ENCODE data around the gene NAV2.

NAV2 gene

GRCh38 chr11:20155683-20156279 is 443.1 kb downstream of the NAV2 start:
- no peak overlapping the region for H3K4me3 ChIP-seq (ENCODE audit: low read depth in 1 of 2, low read length in 1 of 2)
- peaks cover 99% of the 10 kb centered on the region for H3K27me3 ChIP-seq

GRCh38 chr11:20156280-20156875 is 443.7 kb downstream of the NAV2 start:
- Histone ChIP-seq H3K36me3 (no peaks in the 10 kb centered on the region), H3K27me3 (peaks cover 99% of the 10 kb centered on the region), H3K4me3 (ENCODE audit: low read depth in 1 of 2, low read length in 1 of 2) (peak overlapping the region in 1 of 2 experiments; percentile 32), H3K4me1 (ENCODE audit: control insufficient read depth in 1 of 2, insufficient read depth in 1 of 2, low read depth in 1 of 2, low read length in 1 of 2) (peaks cover 0 to 12% of the 10 kb centered on the region in 2 experiments), H3K9me3 (no peaks in the 10 kb centered on the region), H3K27ac (no peak overlapping the region)
- no peak for TF ChIP-seq CTCF (IDR thresholded peaks at IDR 0.05)

More at GRCh38 chr11:20155683-20156279, 443.1 kb downstream of the NAV2 start:
- TF ChIP-seq CTCF (IDR thresholded peaks at IDR 0.05) = no peak
- Histone ChIP-seq H3K27ac (no peak overlapping the region), H3K4me1 (ENCODE audit: control insufficient read depth in 1 of 2, insufficient read depth in 1 of 2, low read depth in 1 of 2, low read length in 1 of 2) (peaks cover 0 to 12% of the 10 kb centered on the region in 2 experiments), H3K36me3 (no peaks in the 10 kb centered on the region), H3K9me3 (no peaks in the 10 kb centered on the region)

- Histone ChIP-seq H3K9me3 (no peaks in the 10 kb centered on the region), H3K4me3 (ENCODE audit: low read depth in 1 of 2, low read length in 1 of 2) (peak overlapping the region in 1 of 2 experiments; percentile 32), H3K27ac (no peak overlapping the region), H3K4me1 (ENCODE audit: control insufficient read depth in 1 of 2, insufficient read depth in 1 of 2, low read depth in 1 of 2, low read length in 1 of 2) (peaks cover 0 to 12% of the 10 kb centered on the region in 2 experiments), H3K36me3 (no peaks in the 10 kb centered on the region), H3K27me3 (peaks cover 100% of the 10 kb centered on the region)
- no peak for TF ChIP-seq CTCF (IDR thresholded peaks at IDR 0.05)
Observed at GRCh38 chr11:20156876-20157613, 444.4 kb downstream of the NAV2 start.

GRCh38 chr11:20157728-20158127 is 445.1 kb downstream of the NAV2 start:
- peaks cover 0 to 12% of the 10 kb centered on the region in 2 experiments for H3K4me1 ChIP-seq (ENCODE audit: control insufficient read depth in 1 of 2, insufficient read depth in 1 of 2, low read depth in 1 of 2, low read length in 1 of 2)
- no peaks in the 10 kb centered on the region for H3K36me3 ChIP-seq
- H3K4me3 ChIP-seq (ENCODE audit: low read depth in 1 of 2, low read length in 1 of 2) = no peak overlapping the region
- no peak for TF ChIP-seq CTCF (IDR thresholded peaks at IDR 0.05)
- H3K9me3 ChIP-seq = no peaks in the 10 kb centered on the region
- peaks cover 100% of the 10 kb centered on the region for H3K27me3 ChIP-seq
- no peak overlapping the region for H3K27ac ChIP-seq

- H3K9me3 ChIP-seq = no peaks in the 10 kb centered on the region
- H3K27ac ChIP-seq = no peak overlapping the region
- H3K4me3 ChIP-seq (ENCODE audit: low read depth in 1 of 2, low read length in 1 of 2) = no peak overlapping the region
- H3K36me3 ChIP-seq = no peaks in the 10 kb centered on the region
- TF ChIP-seq CTCF (IDR thresholded peaks at IDR 0.05) = no peak
- peaks cover 100% of the 10 kb centered on the region for H3K27me3 ChIP-seq
- peaks cover 0 to 12% of the 10 kb centered on the region in 2 experiments for H3K4me1 ChIP-seq (ENCODE audit: control insufficient read depth in 1 of 2, insufficient read depth in 1 of 2, low read depth in 1 of 2, low read length in 1 of 2)
Observed at GRCh38 chr11:20158597-20159257, 446.1 kb downstream of the NAV2 start.

Data from neutrophil (primary cell).